K562 (cell line): ENCODE results near the gene SERINC3. TPM values are rescaled to one million over a fixed set of nuclear protein-coding genes. Genes with fewer than 3 reads are reported as not detected.

ENCODE experiments used
- ATAC-seq: fragments of 200-7000 bp; cut with Tn5 transposase; 3 replicates; pipeline ENCODE4 v1.9.1; 2020; ENCODE audit warnings: moderate library complexity
- BruUV-seq: library from RNA; stranded (reverse); fragments of 400-500 nt; replicated peaks from 2 replicates; lab custom pipeline; 2021; lab: Mats Ljungman, UMichigan
- CTCF ChIA-PET: fragments of 300-600 bp; formaldehyde crosslinking; extraction: SDS; loops from one replicate; lab custom pipeline; 2021; ENCODE audit warnings: low intra/inter-chr PET ratio; lab: Yijun Ruan, JAX
- POLR2A ChIA-PET: fragments of 300-600, 350-650 bp; sonication (Branson Sonifier 250); formaldehyde crosslinking; extraction: SDS; loops from one replicate; lab custom pipeline; 2021; ENCODE audit warnings: antibody characterized with exemption, inconsistent platforms; lab: Yijun Ruan, JAX
- DNase-seq, 4 experiments: peaks; one replicate each; pipeline versions ENCODE4 v3.0.0 to v3.0.0-alpha.2; 2011 to 2018; ENCODE audit warnings: low spot score in 3 of 4, mixed read lengths in 3 of 4; ENCODE audit errors: extremely low read depth in 1 of 4
- FAIRE-seq: peaks from 2 replicates; lab custom pipeline; 2011; peaks lifted over from hg19 to GRCh38; lab: Jason Lieb, UNC
- H2AFZ ChIP-seq: 2 replicates; pipeline ENCODE4 v1.6.0; 2011; ENCODE audit warnings: low read depth, low read length, control low read depth, inconsistent platforms
- H3K27ac ChIP-seq: fragments of 200-600 bp; 3 replicates; pipeline ENCODE4 v1.8.0; 2011; ENCODE audit warnings: low read depth, mild to moderate bottlenecking, control low read depth, inconsistent platforms, low read length, moderate library complexity, mixed read lengths; ENCODE audit errors: extremely low read depth
- H3K27me3 ChIP-seq, 2 experiments: fragments of 300-600 bp in 1 of 2; 2 replicates in 1 of 2; 3 replicates in 1 of 2; pipeline versions ENCODE4 v1.6.0 to v1.8.0; 2011; ENCODE audit warnings: inconsistent platforms in 2 of 2, low read length in 2 of 2, mild to moderate bottlenecking in 1 of 2, mixed read lengths in 1 of 2, moderate library complexity in 1 of 2; ENCODE audit not compliant: control insufficient read depth in 2 of 2, insufficient read depth in 2 of 2
- H3K36me3 ChIP-seq: fragments of 300-600 bp; 3 replicates; pipeline ENCODE4 v1.8.0; 2011; ENCODE audit warnings: mild to moderate bottlenecking, low read length, inconsistent platforms; ENCODE audit not compliant: control insufficient read depth, insufficient read depth
- H3K4me1 ChIP-seq, 2 experiments: fragments of 200-600 bp in 1 of 2; replicated peaks in 1 of 2; 2 replicates in 1 of 2; 3 replicates in 1 of 2; pipeline versions ENCODE4 v1.5.1 to v1.8.0; 2011; ENCODE audit warnings: inconsistent platforms in 2 of 2, low read length in 2 of 2, mild to moderate bottlenecking in 1 of 2, mixed read lengths in 1 of 2, moderate library complexity in 1 of 2; ENCODE audit not compliant: control insufficient read depth in 2 of 2, insufficient read depth in 2 of 2
- H3K4me2 ChIP-seq: 2 replicates; pipeline ENCODE4 v1.6.1; 2011; ENCODE audit warnings: low read length, control low read depth, inconsistent platforms, mixed read lengths; ENCODE audit not compliant: insufficient read depth
- H3K4me3 ChIP-seq: fragments of 200-600 bp; sonication (generic), shearing (Covaris generic); 2 replicates; pipeline ENCODE4 v1.5.1; 2016; ENCODE audit warnings: control low read depth, inconsistent platforms
- H3K79me2 ChIP-seq: fragments of 200-600 bp; 3 replicates; pipeline ENCODE4 v1.8.0; 2011; ENCODE audit warnings: low read length, inconsistent platforms; ENCODE audit not compliant: control insufficient read depth, insufficient read depth
- H3K9ac ChIP-seq, 2 experiments: 2 replicates each; pipeline versions ENCODE4 v1.6.0 to v1.6.1; 2011; ENCODE audit warnings: low read depth in 2 of 2, low read length in 2 of 2, control low read depth in 1 of 2, inconsistent platforms in 1 of 2, mild to moderate bottlenecking in 1 of 2, mixed read lengths in 1 of 2; ENCODE audit not compliant: insufficient read depth in 1 of 2
- H3K9me1 ChIP-seq: one replicate; pipeline ENCODE4 v1.6.0; 2011; ENCODE audit warnings: inconsistent platforms, mild to moderate bottlenecking, low read length, moderate library complexity; ENCODE audit not compliant: control insufficient read depth, insufficient read depth
- H3K9me3 ChIP-seq: replicated peaks from 2 replicates; pipeline ENCODE4 v1.5.1; 2011; ENCODE audit warnings: low read depth, low read length, inconsistent platforms; ENCODE audit not compliant: control insufficient read depth, insufficient read depth
- H4K20me1 ChIP-seq: replicated peaks from 2 replicates; pipeline ENCODE4 v1.6.1; 2011; ENCODE audit warnings: low read length, inconsistent platforms, mixed read lengths; ENCODE audit not compliant: control insufficient read depth, insufficient read depth
- MBD1 ChIP-seq: fragments of 250-450 bp; sonication (Bioruptor Pico); IDR thresholded peaks from 2 replicates; pipeline ENCODE4 v1.8.0; 2022; ENCODE audit warnings: inconsistent platforms
- SIN3A ChIP-seq, 2 experiments: fragments of 150-350 bp in 1 of 2; IDR thresholded peaks; 2 replicates each; pipeline ENCODE4 v1.6.1; 2011 to 2016; ENCODE audit warnings: borderline replicate concordance in 2 of 2, low read depth in 2 of 2, low read length in 2 of 2, mild to moderate bottlenecking in 2 of 2, moderate library complexity in 2 of 2; ENCODE audit not compliant: control insufficient read depth in 1 of 2
- SPI1 ChIP-seq: IDR thresholded peaks from 2 replicates; pipeline ENCODE4 v1.6.1; 2011; ENCODE audit warnings: low read depth, low read length, control low read depth, borderline replicate concordance
- WGBS: fragments of 100-300 bp; shearing (Covaris generic); methylation state at CpG from one replicate; pipeline ENCODE4 v1.1.6; 2016; ENCODE audit warnings: low coverage, mixed read lengths; ENCODE audit not compliant: insufficient coverage; ENCODE audit errors: missing lambda C conversion rate; 5-methylcytosine and 5-hydroxymethylcytosine counted together
- in situ Hi-C: fragments of 300-500 bp; cut with MboI; formaldehyde crosslinking; loops from 4 replicates; pipeline ENCODE4 v1.15.0; 2018; ENCODE audit warnings: inconsistent platforms, mixed read lengths
- intact Hi-C: fragments of 100-400 bp; cut with micrococcal nuclease; formaldehyde crosslinking; loops from 2 replicates; pipeline ENCODE4 v1.14.2; 2022
- polyA plus RNA-seq, 8 experiments: library from polyadenylated mRNA; depleted of rRNA in 4 of 8; stranded (reverse) in 5 of 8; unstranded in 3 of 8; fragments of >200 nt; fragmentation: Nextera tagmentation in 2 of 8; fragmentation: Illumina TruSeq in 1 of 8; extraction: Ambion mirVana in 2 of 8; extraction: Trizol in 1 of 8; gene quantifications; 2 replicates each; pipeline versions ENCODE4 v1.2.1 to v1.2.3, GENCODE V29; 2011 to 2014; ENCODE audit warnings: inconsistent platforms in 1 of 8, missing spikeins in 1 of 8
- total RNA-seq, 7 experiments: library from RNA; depleted of rRNA in 6 of 7; stranded (reverse); fragments of >200 nt in 6 of 7; fragmentation: Illumina TruSeq in 2 of 7; extraction: Trizol in 2 of 7; gene quantifications; 2 replicates each; pipeline versions ENCODE4 v1.2.1 to v1.2.3, GENCODE V29; 2011 to 2021; ENCODE audit warnings: low replicate concordance in 1 of 7
- TF ChIP-seq, protein P1 (sequence below), 2 experiments: fragments of 450-650 bp in 1 of 2; sonication (generic) in 1 of 2; formaldehyde crosslinking in 1 of 2; IDR thresholded peaks; 2 replicates each; pipeline versions ENCODE4 v1.7.1 to v1.9.0; 2016 to 2022; ENCODE audit warnings: inconsistent platforms in 1 of 2, mild to moderate bottlenecking in 1 of 2, missing genetic modification reagents in 1 of 2
- TF ChIP-seq, protein P2 (sequence below): sonication (generic); formaldehyde crosslinking; IDR thresholded peaks from 2 replicates; pipeline ENCODE4 v1.8.0; 2022; ENCODE audit warnings: mild to moderate bottlenecking, missing genetic modification reagents

SERINC3 gene
- total and polyA plus RNA-seq, 9 of the 15 experiments (the other 6 are each of a cell fraction or from before 2014, with no cell fraction given), result 24.7 to 107 (median 48.8) TPM

DNA sequence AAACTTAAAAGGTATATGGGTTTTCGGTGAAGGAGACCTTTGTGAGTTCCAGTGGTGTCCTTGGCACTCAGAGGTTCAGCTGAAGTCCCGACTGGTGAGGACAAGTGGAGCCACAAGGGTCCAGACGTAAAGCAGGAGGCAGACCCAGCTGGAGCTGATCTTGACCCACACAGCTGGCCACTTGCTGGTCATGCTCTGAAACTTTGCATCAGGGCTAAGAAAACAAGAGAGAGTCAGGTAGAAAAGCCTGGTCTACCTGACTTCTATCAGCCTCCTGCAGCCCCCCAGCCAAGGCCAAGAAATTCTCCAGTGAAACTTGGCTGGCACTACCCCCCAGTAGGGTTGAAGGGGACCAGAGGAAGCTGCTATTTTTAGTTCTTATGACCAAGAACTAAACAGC lies 21.6 kb downstream of the SERINC3 start:
- CTCF ChIA-PET, result no interaction called here
- DNase-seq, result no peak
- POLR2A ChIA-PET, result no interaction called here
- Histone ChIP-seq H3K9me3 (no peaks in the 10 kb centered on the region), H3K9me1 (peaks cover 3% of the 10 kb centered on the region), H3K4me1 (no peaks in the 10 kb centered on the region), H3K4me3 (no peak overlapping the region), H3K27me3 (no peaks in the 10 kb centered on the region), H3K79me2 (no peaks in the 10 kb centered on the region), H3K4me2 (no peak overlapping the region), H3K9ac (no peak overlapping the region), H4K20me1 (no peaks in the 10 kb centered on the region), H3K36me3 (peaks cover 83% of the 10 kb centered on the region), H3K27ac (no peak overlapping the region), H2AFZ (no peak overlapping the region)
- in situ Hi-C loops (no loop called here), intact Hi-C loops (no loop called here)
- ATAC-seq, result no peak
- 91% methylated on average over 3 of the region's 3 CpGs for WGBS
- FAIRE-seq, result no peak
- no TSS peak for BruUV-seq
- no peak for TF ChIP-seq MBD1
- TF ChIP-seq, protein P1, sequence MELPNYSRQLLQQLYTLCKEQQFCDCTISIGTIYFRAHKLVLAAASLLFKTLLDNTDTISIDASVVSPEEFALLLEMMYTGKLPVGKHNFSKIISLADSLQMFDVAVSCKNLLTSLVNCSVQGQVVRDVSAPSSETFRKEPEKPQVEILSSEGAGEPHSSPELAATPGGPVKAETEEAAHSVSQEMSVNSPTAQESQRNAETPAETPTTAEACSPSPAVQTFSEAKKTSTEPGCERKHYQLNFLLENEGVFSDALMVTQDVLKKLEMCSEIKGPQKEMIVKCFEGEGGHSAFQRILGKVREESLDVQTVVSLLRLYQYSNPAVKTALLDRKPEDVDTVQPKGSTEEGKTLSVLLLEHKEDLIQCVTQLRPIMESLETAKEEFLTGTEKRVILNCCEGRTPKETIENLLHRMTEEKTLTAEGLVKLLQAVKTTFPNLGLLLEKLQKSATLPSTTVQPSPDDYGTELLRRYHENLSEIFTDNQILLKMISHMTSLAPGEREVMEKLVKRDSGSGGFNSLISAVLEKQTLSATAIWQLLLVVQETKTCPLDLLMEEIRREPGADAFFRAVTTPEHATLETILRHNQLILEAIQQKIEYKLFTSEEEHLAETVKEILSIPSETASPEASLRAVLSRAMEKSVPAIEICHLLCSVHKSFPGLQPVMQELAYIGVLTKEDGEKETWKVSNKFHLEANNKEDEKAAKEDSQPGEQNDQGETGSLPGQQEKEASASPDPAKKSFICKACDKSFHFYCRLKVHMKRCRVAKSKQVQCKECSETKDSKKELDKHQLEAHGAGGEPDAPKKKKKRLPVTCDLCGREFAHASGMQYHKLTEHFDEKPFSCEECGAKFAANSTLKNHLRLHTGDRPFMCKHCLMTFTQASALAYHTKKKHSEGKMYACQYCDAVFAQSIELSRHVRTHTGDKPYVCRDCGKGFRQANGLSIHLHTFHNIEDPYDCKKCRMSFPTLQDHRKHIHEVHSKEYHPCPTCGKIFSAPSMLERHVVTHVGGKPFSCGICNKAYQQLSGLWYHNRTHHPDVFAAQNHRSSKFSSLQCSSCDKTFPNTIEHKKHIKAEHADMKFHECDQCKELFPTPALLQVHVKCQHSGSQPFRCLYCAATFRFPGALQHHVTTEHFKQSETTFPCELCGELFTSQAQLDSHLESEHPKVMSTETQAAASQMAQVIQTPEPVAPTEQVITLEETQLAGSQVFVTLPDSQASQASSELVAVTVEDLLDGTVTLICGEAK (IDR thresholded peaks at IDR 0.05), result no peak
- TF ChIP-seq, protein P1 (CRISPR knock-in tag; IDR thresholded peaks at IDR 0.05), result no peak
- TF ChIP-seq SPI1, result no peak
- TF ChIP-seq, protein P2, sequence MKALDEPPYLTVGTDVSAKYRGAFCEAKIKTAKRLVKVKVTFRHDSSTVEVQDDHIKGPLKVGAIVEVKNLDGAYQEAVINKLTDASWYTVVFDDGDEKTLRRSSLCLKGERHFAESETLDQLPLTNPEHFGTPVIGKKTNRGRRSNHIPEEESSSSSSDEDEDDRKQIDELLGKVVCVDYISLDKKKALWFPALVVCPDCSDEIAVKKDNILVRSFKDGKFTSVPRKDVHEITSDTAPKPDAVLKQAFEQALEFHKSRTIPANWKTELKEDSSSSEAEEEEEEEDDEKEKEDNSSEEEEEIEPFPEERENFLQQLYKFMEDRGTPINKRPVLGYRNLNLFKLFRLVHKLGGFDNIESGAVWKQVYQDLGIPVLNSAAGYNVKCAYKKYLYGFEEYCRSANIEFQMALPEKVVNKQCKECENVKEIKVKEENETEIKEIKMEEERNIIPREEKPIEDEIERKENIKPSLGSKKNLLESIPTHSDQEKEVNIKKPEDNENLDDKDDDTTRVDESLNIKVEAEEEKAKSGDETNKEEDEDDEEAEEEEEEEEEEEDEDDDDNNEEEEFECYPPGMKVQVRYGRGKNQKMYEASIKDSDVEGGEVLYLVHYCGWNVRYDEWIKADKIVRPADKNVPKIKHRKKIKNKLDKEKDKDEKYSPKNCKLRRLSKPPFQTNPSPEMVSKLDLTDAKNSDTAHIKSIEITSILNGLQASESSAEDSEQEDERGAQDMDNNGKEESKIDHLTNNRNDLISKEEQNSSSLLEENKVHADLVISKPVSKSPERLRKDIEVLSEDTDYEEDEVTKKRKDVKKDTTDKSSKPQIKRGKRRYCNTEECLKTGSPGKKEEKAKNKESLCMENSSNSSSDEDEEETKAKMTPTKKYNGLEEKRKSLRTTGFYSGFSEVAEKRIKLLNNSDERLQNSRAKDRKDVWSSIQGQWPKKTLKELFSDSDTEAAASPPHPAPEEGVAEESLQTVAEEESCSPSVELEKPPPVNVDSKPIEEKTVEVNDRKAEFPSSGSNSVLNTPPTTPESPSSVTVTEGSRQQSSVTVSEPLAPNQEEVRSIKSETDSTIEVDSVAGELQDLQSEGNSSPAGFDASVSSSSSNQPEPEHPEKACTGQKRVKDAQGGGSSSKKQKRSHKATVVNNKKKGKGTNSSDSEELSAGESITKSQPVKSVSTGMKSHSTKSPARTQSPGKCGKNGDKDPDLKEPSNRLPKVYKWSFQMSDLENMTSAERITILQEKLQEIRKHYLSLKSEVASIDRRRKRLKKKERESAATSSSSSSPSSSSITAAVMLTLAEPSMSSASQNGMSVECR, result no peak
- TF ChIP-seq SIN3A (IDR thresholded peaks at IDR 0.05; ENCODE audit: borderline replicate concordance in 2 of 2, control insufficient read depth in 1 of 2, low read depth in 2 of 2, low read length in 2 of 2), result no peak
